ACC112 (cell line): ENCODE measurements around the gene ZBTB37.
"Not testable (repeated sequence)": the region's sequence is repeated elsewhere in the genome, so short reads cannot be mapped to it uniquely, and the experiment has no call there.

ENCODE experiments used
- H2AFZ ChIP-seq: fragments of 200-600 bp; sonication (generic); one replicate; pipeline ENCODE4 v1.6.0; 2017; ENCODE audit warnings: antibody characterized with exemption, low read length; ENCODE audit not compliant: unreplicated experiment
- H3K27ac ChIP-seq: fragments of 200-600 bp; sonication (generic); 2 replicates; pipeline ENCODE4 v1.5.1; 2014; ENCODE audit warnings: low read depth, mild to moderate bottlenecking, antibody characterized with exemption, low read length, moderate library complexity
- H3K27me3 ChIP-seq: fragments of 200-600 bp; sonication (generic); 2 replicates; pipeline ENCODE4 v1.6.1; 2014; ENCODE audit warnings: mild to moderate bottlenecking, antibody characterized with exemption, low read length, moderate library complexity, mixed read lengths; ENCODE audit not compliant: insufficient read depth
- H3K36me3 ChIP-seq: fragments of 200-600 bp; sonication (generic); 2 replicates; pipeline ENCODE4 v1.6.1; 2016; ENCODE audit warnings: mild to moderate bottlenecking, antibody characterized with exemption, low read length, moderate library complexity, mixed read lengths; ENCODE audit not compliant: insufficient read depth
- H3K4me1 ChIP-seq: fragments of 200-600 bp; sonication (generic); one replicate; pipeline ENCODE4 v1.6.1; 2016; ENCODE audit warnings: low read length, mixed read lengths; ENCODE audit not compliant: insufficient read depth, unreplicated experiment, control insufficient read depth
- H3K4me3 ChIP-seq: fragments of 200-600 bp; sonication (generic); 2 replicates; pipeline ENCODE4 v1.5.1; 2014; ENCODE audit warnings: mild to moderate bottlenecking, low read depth, low read length
- H3K79me2 ChIP-seq: fragments of 200-600 bp; sonication (generic); one replicate; pipeline ENCODE4 v1.6.0; 2016; ENCODE audit warnings: low read length; ENCODE audit not compliant: control insufficient read depth, unreplicated experiment, insufficient read depth

The ZBTB37 gene

DNA sequence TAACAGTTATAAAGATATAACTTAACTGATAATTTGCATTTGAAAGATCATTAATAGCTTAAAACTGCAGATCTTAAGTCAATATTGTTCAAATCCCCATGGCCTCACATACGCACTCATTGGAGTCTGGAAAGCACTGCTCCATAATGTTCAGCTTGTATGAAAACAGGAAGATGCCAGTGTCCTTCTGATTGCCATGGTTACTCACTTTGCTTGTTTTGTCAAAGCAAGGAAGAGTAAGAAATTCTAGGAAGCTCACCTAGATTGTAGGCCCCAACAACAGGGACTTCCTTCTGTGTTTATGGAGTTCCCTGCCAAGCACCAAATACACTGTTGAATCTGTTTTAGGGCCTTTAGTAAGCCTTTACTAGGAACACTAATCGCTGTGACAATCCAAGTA is 11.3 kb upstream of the ZBTB37 start:
- H3K27me3 ChIP-seq, result no peaks in the 10 kb centered on the region
- peaks cover 10% of the 10 kb centered on the region for H3K4me1 ChIP-seq
- peak overlapping the region; percentile 13 for H3K27ac ChIP-seq
- peaks cover 19% of the 10 kb centered on the region for H3K36me3 ChIP-seq
- no peak overlapping the region for H3K4me3 ChIP-seq
- H3K79me2 ChIP-seq, result no peaks in the 10 kb centered on the region
- H2AFZ ChIP-seq, result no peak overlapping the region

DNA sequence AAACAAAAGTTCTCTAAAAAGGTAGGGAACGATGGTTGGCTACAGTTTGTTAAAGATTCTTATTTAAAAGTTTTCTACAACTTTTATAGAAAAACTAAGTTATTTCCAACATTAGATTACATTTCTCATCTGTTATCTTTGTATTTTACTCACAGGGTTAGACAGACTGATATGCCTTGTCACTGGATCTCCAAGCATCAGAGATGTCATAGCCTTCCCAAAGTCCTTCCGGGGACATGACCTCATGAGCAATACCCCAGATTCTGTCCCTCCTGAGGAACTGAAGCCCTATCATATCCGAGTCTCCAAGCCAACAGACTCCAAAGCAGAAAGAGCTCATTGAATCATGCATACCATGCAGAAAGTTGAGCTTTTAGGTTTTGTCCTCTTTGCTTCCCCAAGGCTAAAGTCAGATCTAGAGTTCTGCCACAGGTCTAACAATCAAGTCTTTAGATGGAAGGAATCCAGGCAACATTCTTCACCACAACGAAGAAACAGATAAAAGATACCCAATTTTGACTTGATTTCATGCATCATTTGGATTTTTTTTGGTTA is 10.7 kb upstream of the ZBTB37 start:
- peak overlapping the region; percentile 13 for H3K27ac ChIP-seq
- no peaks in the 10 kb centered on the region for H3K79me2 ChIP-seq
- peaks cover 19% of the 10 kb centered on the region for H3K36me3 ChIP-seq
- H3K4me3 ChIP-seq, result no peak overlapping the region
- H2AFZ ChIP-seq, result no peak overlapping the region
- H3K27me3 ChIP-seq, result no peaks in the 10 kb centered on the region
- peaks cover 10% of the 10 kb centered on the region for H3K4me1 ChIP-seq

DNA sequence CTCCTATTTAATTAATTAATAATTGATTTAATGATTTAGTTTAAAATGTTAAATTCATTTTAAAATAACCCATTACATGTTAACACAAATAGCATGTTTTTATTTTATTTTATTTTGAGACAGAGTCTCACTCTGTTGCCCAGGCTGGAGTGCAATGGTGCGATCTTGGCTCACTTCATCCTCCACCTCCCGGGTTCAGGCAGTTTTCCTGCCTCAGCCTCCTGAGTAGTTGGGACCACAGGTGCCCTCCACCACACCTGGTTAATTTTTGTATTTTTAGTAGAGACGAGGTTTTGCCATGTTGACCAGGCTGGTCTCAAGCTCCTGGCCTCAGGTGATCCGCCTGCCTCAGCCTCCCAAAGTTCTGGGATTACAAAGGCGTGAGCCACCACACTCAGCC is 8.6 kb upstream of the ZBTB37 start:
- peaks cover 34% of the 10 kb centered on the region for H3K36me3 ChIP-seq
- not testable (repeated sequence) for H2AFZ ChIP-seq

DNA sequence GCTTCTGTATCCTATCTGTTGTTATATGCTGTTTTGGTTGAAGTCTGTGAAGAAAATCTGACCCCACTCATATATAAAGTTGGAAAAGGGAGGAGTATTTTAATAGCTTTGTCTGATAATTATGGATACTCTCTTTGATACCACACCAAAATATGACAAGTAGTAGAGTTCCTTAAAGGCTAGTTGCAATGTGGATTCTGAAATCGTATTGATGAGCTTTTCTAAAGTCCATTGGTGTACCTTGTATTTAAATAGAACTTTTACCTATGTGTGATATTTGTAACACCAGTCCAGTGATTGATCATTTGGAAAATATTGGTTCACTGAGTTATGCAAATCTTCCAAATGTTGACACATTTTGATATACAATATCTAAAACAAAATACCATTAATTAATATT is 8.1 kb upstream of the ZBTB37 start:
- H3K4me3 ChIP-seq, result no peak overlapping the region
- peaks cover 10% of the 10 kb centered on the region for H3K4me1 ChIP-seq
- no peak overlapping the region for H3K27ac ChIP-seq
- no peak overlapping the region for H2AFZ ChIP-seq
- peaks cover 9% of the 10 kb centered on the region for H3K79me2 ChIP-seq
- H3K36me3 ChIP-seq, result peaks cover 36% of the 10 kb centered on the region
- H3K27me3 ChIP-seq, result no peaks in the 10 kb centered on the region

More for the DNA sequence above, 8.6 kb upstream of the ZBTB37 start:
- not testable (repeated sequence) for H3K27ac ChIP-seq, H3K27me3 ChIP-seq, H3K4me3 ChIP-seq, H3K4me1 ChIP-seq, H3K79me2 ChIP-seq

DNA sequence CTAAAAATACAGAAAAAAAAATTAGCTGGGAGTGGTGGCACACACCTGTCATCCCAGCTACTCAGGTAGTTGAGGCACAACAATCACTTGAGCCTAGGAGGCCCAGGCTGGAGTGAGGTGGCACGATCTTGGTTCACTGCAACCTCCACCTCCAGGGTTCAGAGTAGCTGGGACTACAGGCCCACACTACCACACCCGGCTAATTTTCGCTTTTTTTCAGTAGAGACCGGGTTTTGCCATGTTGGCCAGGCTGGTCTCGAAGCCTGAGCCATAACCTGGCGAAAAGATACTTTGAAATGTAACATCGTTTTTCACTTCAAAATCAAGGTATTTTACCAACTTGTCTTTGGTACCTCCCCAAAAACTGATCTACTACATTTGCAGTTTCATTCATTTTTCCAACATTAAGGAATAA is 6.4 kb upstream of the ZBTB37 start:
- Histone ChIP-seq H3K4me1 (peaks cover 18% of the 10 kb centered on the region), H3K4me3 (no peak overlapping the region), H3K27me3 (no peaks in the 10 kb centered on the region), H3K27ac (no peak overlapping the region), H3K36me3 (peaks cover 49% of the 10 kb centered on the region), H3K79me2 (peaks cover 26% of the 10 kb centered on the region), H2AFZ (no peak overlapping the region)

DNA sequence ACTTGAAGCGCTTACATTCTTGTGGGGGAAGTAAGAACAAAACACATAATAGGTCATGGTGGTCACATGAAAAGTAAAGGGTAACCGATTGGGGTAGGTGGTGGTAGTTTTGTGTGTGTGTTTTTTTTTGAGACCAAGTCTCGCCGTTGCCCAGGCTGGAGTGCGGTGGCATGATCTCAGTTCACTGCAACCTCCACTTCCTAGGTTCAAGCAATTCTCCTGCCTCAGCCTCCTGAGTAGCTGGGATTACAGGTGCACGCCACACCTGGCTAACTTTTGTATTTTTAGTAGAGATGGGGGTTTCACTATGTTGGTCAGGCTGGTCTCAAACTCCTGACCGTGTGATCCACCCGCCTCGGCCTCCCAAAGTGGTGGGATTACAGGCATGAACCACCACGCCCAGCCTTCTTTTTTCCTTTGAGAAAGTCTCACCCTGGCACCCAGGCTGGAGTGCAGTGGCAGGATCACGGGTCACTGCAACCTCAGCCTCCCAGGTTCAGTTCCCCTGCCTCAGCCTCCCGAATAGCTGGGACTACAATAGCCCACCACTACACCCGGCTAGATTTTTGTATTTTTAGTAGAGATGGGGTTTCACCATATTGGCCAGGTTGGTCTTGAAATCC is 5.9 kb upstream of the ZBTB37 start:
- Histone ChIP-seq H3K79me2 (peaks cover 31% of the 10 kb centered on the region), H3K27ac (0 out of 2 replicates have a peak overlapping the region, but pooled peaks have one; percentile 66), H3K4me1 (peaks cover 18% of the 10 kb centered on the region), H3K36me3 (peaks cover 54% of the 10 kb centered on the region)
- H2AFZ ChIP-seq, H3K27me3 ChIP-seq, H3K4me3 ChIP-seq: not testable (repeated sequence)

DNA sequence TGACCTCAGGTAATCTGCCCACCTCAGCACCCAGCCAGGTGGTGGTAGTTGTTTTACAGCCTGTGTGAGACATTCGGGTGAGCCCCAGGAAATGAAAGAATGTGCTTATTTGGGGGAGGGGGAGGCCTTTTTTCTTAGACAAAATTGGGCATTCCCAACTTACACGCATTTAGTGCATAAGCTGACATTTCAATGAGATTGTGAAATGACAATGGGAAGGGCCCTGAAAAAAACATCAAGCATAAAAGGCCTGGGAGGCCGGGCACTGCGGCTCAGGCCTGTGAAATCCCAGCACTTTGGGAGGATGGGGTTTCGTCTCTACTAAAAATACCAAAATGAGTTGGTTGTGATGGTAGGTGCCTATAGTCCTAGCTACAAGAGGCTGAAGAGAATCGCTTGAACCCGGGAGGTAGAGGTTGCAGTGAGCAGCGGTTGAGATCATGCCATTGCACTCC is 5.4 kb upstream of the ZBTB37 start:
- Histone ChIP-seq H3K27ac (peak overlapping the region; percentile 66), H2AFZ (no peak overlapping the region), H3K4me3 (no peak overlapping the region), H3K27me3 (no peaks in the 10 kb centered on the region), H3K4me1 (peaks cover 18% of the 10 kb centered on the region), H3K36me3 (peaks cover 54% of the 10 kb centered on the region), H3K79me2 (peaks cover 37% of the 10 kb centered on the region)

DNA sequence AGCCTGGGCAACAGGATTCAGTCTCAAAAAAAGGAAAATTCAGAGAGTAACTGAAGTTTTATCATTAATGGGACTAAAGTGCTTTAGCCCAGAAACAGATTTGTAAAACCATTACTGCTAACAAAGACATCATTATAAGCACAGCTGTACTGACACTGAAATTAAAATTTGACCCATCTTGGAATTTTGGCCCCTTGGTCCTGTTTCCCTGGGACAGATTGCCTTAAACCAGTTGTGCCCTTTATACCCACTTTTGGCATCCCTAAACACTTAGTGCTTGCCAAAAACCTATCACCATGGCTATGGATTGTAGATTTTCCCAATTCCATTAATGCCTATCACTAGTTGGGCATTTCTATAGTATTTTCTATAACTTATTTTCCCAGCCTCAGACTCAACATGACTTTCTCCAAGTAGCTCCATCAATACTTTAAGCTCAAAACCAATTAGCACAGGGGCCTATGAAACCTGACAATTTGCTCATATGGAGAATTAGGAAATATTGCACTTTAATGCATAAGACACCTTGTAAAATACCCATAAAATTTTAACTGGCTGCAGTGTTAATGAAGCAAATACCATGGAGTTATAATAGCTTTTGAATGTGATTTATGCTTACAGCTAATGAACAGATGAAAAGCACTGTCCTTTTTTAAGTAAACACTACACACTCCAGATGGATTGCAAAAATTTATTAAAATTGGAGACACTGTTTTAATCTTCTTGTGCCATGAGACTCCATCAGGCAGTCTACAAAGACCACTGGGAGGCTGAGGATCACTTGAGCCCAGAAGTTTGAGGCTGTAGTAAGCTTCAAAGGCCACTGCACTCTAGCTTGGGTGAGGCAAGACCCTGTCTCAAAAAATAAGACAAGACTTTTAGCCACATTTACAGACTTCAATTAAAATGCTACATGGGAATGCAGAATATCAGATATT is 4.7 kb upstream of the ZBTB37 start:
- Histone ChIP-seq H3K27ac (peak overlapping the region; percentile 66), H3K4me3 (peak overlapping the region; percentile 89), H3K36me3 (peaks cover 49% of the 10 kb centered on the region)

DNA sequence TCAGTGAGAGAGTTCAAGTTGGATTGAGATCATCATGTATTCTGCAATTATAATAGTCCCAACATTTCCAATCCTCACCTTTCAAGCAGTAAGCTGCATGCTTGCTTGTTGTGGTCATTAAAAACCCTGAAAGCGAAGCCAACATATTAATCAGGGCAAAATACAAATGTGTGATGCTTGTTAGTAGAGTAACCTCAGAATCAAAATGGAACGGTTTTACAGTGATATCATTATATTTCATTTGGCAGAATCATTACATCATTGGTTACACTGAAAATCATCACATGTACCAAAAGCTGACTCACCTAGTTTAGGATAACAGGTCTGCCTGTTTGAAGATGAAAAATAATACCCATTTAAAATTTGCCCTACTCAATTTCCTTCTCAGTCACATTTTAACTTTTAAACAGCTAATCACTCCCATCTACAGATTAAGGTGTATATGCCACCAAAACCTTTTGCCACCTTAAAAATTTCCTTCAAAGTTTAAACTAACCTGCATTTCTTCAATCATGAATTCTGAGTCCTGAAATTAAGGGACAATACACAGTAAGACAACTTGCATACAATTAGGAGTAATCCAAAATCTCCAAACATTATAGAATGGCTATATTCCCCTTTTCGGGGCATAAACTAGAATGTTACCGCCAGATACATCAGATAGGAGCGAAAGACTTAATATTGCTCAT is 3.9 kb upstream of the ZBTB37 start:
- peaks cover 49% of the 10 kb centered on the region for H3K36me3 ChIP-seq

More for the DNA sequence above, 4.7 kb upstream of the ZBTB37 start:
- Histone ChIP-seq H2AFZ (no peak overlapping the region), H3K4me1 (peaks cover 18% of the 10 kb centered on the region), H3K79me2 (peaks cover 37% of the 10 kb centered on the region), H3K27me3 (no peaks in the 10 kb centered on the region)

DNA sequence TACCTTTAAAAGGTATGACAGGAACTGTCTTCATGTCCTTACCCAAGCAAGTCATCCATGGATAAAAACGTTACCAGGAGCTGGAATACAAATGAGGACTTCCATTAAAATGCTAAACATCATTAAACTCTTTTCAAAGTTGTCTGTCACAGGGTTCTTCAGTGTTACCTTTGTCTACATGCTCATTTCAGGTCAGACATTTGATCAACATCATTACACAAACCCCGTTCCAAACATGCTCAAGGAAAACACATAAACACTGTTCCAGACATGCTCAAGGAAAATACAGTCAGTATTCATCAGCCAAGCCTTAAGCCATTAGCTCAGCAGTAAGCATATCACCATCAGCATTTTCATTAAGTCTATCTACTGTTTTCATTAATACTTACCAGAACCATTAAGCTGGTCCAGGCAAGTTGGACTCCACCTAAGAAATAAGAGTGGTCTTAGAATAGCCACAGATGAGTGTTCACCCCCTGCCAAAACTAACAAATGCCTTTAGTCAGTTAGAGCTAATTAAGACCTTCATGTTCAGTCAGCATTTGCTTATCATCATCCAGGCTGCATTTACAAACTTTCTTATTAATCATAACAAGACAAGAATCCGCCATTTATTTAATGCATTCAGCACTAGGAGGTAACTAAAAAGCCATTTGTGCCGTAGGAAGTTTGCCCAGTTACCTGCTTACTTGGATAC is 2.6 kb upstream of the ZBTB37 start:
- H3K4me1 ChIP-seq, result peaks cover 18% of the 10 kb centered on the region
- peaks cover 37% of the 10 kb centered on the region for H3K79me2 ChIP-seq
- peak overlapping the region; percentile 89 for H3K4me3 ChIP-seq
- H3K27me3 ChIP-seq, result no peaks in the 10 kb centered on the region
- H3K27ac ChIP-seq, result peak overlapping the region; percentile 66
- H2AFZ ChIP-seq, result no peak overlapping the region
- peaks cover 47% of the 10 kb centered on the region for H3K36me3 ChIP-seq

More for the DNA sequence above, 3.9 kb upstream of the ZBTB37 start:
- Histone ChIP-seq H3K27me3 (no peaks in the 10 kb centered on the region), H2AFZ (no peak overlapping the region), H3K4me1 (peaks cover 18% of the 10 kb centered on the region), H3K79me2 (peaks cover 37% of the 10 kb centered on the region), H3K4me3 (peak overlapping the region; percentile 89), H3K27ac (peak overlapping the region; percentile 66)
